ENCODE measurements around the gene RRAD.
"Not testable (repeated sequence)": the region's sequence is repeated elsewhere in the genome, so short reads cannot be mapped to it uniquely, and the experiment has no call there.

The RRAD gene

GRCh38 chr16:66948837-66949225 lies 23.5 kb upstream of the RRAD start:
- TF ChIP-seq CTCF (IDR thresholded peaks at IDR 0.05; ENCODE audit: extremely low read depth, insufficient read depth, missing control alignments) = no peak
- in situ Hi-C loops (cut with MboI; ENCODE audit: low pct_unique_long_range_greater_than_20kb, low sequenced_read_pairs, unreplicated experiment) = no loop called here
- DNase-seq (ENCODE audit: low spot score) = no peak

DNA sequence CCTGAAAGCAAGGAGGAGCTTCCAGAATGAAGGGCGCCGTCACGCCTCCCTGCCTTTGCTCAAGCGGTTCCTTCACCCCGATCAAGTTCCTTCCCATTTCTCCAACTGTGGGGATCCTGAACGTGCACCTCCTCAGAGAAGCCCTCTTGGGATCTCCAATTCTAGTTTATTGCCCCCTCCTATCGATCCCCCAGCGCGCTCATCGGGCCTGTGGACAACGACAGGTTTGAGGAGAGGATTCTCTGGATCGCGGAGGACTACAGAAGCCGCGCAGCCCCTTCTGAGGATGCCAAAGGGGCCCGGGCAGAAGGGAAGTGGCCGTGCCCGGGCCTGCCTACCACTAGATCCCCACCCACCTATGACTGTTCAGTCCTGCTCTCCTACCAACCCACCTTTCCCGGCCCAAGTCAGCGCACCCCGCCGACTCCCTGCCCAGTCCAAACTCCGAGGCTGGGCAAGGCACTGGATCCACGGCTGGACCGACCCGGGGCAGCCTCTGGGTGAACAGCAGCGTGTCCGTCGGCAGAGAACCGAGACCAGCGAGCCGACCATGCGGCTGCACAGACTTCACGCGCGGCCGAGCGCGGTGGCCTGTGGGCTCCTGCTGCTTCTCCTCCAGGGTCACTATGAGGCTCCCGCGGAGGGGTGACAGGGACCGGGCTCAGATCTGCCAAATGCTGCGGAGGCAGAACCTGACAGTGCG lies 22.9 kb upstream of the RRAD start:
- DNase-seq (ENCODE audit: low spot score) = no peak
- TF ChIP-seq CTCF (IDR thresholded peaks at IDR 0.05; ENCODE audit: extremely low read depth, insufficient read depth, missing control alignments) = no peak
- in situ Hi-C loops (cut with MboI; ENCODE audit: low pct_unique_long_range_greater_than_20kb, low sequenced_read_pairs, unreplicated experiment) = no loop called here

DNA sequence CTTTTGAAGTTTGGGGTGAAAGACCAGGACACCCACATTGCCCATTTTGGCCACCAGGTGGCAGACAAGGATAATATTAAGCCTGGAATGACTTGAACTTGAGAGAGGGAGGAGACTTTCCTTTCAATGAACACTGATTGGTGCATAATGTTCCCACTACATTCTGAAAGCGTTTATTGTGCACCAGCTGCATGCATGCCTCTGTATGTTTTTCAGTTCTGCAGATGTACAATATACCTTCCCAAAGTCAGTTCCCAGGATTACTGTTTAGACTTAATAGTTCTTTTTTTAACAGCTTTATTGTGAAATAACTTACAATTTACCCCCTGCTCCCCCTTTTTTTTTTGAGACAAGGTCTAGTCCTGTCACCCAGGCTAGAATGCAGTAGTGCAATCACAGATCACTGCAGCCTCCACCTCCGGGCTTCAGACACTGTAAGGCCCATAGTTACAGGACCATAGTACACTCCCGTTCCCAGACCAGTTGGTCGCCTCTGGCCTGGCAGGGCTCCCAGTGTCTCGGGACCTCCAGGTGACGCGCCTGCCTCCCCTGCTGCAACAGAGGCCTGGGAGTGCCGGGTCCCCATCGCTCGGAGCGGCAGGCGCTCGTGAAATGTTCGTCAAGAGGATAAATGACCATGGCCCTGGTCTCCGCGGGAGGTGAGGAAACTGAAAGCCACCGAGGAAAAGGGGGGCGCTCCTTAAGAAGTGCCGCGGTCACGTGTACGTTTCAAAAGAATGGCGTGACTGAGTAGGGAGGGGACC lies 22.1 kb upstream of the RRAD start:
- DNase-seq (ENCODE audit: low spot score) = peak; percentile 91
- peak; percentile 83 for TF ChIP-seq CTCF (IDR thresholded peaks at IDR 0.05; ENCODE audit: extremely low read depth, insufficient read depth, missing control alignments)
- in situ Hi-C loops (cut with MboI; ENCODE audit: low pct_unique_long_range_greater_than_20kb, low sequenced_read_pairs, unreplicated experiment) = no loop called here

- DNase-seq (ENCODE audit: low spot score) = no peak
- in situ Hi-C loops (cut with MboI; ENCODE audit: low pct_unique_long_range_greater_than_20kb, low sequenced_read_pairs, unreplicated experiment) = no loop called here
- TF ChIP-seq CTCF (IDR thresholded peaks at IDR 0.05; ENCODE audit: extremely low read depth, insufficient read depth, missing control alignments) = no peak
Observed at GRCh38 chr16:66946974-66947301, 21.6 kb upstream of the RRAD start.

GRCh38 chr16:66946541-66946940 lies 21.2 kb upstream of the RRAD start:
- TF ChIP-seq CTCF (IDR thresholded peaks at IDR 0.05; ENCODE audit: extremely low read depth, insufficient read depth, missing control alignments) = no peak
- DNase-seq (ENCODE audit: low spot score) = no peak
- in situ Hi-C loops (cut with MboI; ENCODE audit: low pct_unique_long_range_greater_than_20kb, low sequenced_read_pairs, unreplicated experiment) = no loop called here

- in situ Hi-C loops (cut with MboI; ENCODE audit: low pct_unique_long_range_greater_than_20kb, low sequenced_read_pairs, unreplicated experiment) = no loop called here
- no peak for TF ChIP-seq CTCF (IDR thresholded peaks at IDR 0.05; ENCODE audit: extremely low read depth, insufficient read depth, missing control alignments)
- DNase-seq (ENCODE audit: low spot score) = no peak
Observed at GRCh38 chr16:66945939-66946338, 20.6 kb upstream of the RRAD start.

GRCh38 chr16:66944971-66945370 lies 19.6 kb upstream of the RRAD start:
- DNase-seq (ENCODE audit: low spot score); in situ Hi-C loops (cut with MboI; ENCODE audit: low pct_unique_long_range_greater_than_20kb, low sequenced_read_pairs, unreplicated experiment): not testable (repeated sequence)
